Right atrium auricular region (tissue), 2 donors: Measurements from ENCODE around the gene LHFPL2. TPM values are rescaled to one million over a fixed set of nuclear protein-coding genes. Genes with fewer than 3 reads are reported as not detected.

Experiments
- DNase-seq: peaks from one replicate; pipeline ENCODE4 v3.0.0-alpha.2; 2019; ENCODE audit warnings: low spot score
- H3K27ac ChIP-seq, 2 donors: fragments of 200-600 bp; sonication (generic); 1 replicate in 1 of 2; 2 replicates in 1 of 2; pipeline ENCODE4 v1.5.1; 2016 to 2019
- H3K27me3 ChIP-seq, 2 donors: fragments of 200-600 bp; sonication (generic); one replicate each; pipeline versions ENCODE4 v1.5.1 to v1.6.0; 2017 to 2019
- H3K36me3 ChIP-seq: fragments of 200-600 bp; sonication (generic); one replicate; pipeline ENCODE4 v1.5.1; 2016
- H3K4me1 ChIP-seq, 2 donors: fragments of 200-600 bp; sonication (generic); one replicate each; pipeline versions ENCODE4 v1.5.1 to v1.6.0; 2017 to 2019
- H3K4me3 ChIP-seq, 2 donors: fragments of 200-600 bp; sonication (generic); 1 replicate in 1 of 2; 2 replicates in 1 of 2; pipeline ENCODE4 v1.5.1; 2017 to 2019; ENCODE audit warnings: mild to moderate bottlenecking in 1 of 2, moderate library complexity in 1 of 2
- H3K9me3 ChIP-seq, 2 donors: fragments of 200-600 bp; sonication (generic); one replicate each; pipeline ENCODE4 v1.5.1; 2019
- CTCF ChIP-seq, 2 donors: fragments of 200-600 bp; sonication (generic); IDR thresholded peaks; one replicate each; pipeline ENCODE4 v1.5.1; 2019; ENCODE audit warnings: antibody characterized with exemption in 2 of 2
- total RNA-seq, 2 donors: library from RNA; depleted of rRNA; stranded (reverse); fragments of >200 nt; gene quantifications; one replicate each; pipeline ENCODE4 v1.1.0, GENCODE V29; 2016

Gene LHFPL2
- total RNA-seq, 2 donors from 2014 or later = 9.9 to 15.9 TPM

GRCh38 chr5:78512435-78512834, 136.1 kb downstream of the LHFPL2 start:
- no peak for DNase-seq
- Histone ChIP-seq H3K4me1 (peaks cover 0 to 42% of the 10 kb centered on the region in 2 donors), H3K9me3 (no peaks in the 10 kb centered on the region), H3K36me3 (no peaks in the 10 kb centered on the region), H3K4me3 (no peak overlapping the region), H3K27me3 (no peaks in the 10 kb centered on the region), H3K27ac (no peak overlapping the region)
- TF ChIP-seq CTCF (IDR thresholded peaks at IDR 0.05) = no peak

- H3K4me3 ChIP-seq = no peak overlapping the region
- no peak for TF ChIP-seq CTCF (IDR thresholded peaks at IDR 0.05)
- H3K27ac ChIP-seq = peak overlapping the region; percentile 67 to 71
- H3K9me3 ChIP-seq = no peaks in the 10 kb centered on the region
- no peaks in the 10 kb centered on the region for H3K36me3 ChIP-seq
- no peaks in the 10 kb centered on the region for H3K27me3 ChIP-seq
- DNase-seq = no peak
- H3K4me1 ChIP-seq = peaks cover 0 to 47% of the 10 kb centered on the region in 2 donors
These were observed 137.3 kb downstream of the LHFPL2 start for GRCh38 chr5:78511121-78511906.

GRCh38 chr5:78509884-78510769, 138.4 kb downstream of the LHFPL2 start:
- no peaks in the 10 kb centered on the region for H3K9me3 ChIP-seq
- no peaks in the 10 kb centered on the region for H3K27me3 ChIP-seq
- H3K4me3 ChIP-seq = peak overlapping the region; percentile 38 to 48
- H3K36me3 ChIP-seq = no peaks in the 10 kb centered on the region
- peak in 1 of 2 donors; percentile 50 for TF ChIP-seq CTCF (IDR thresholded peaks at IDR 0.05)
- peak overlapping the region; percentile 67 to 71 for H3K27ac ChIP-seq
- peaks cover 0 to 59% of the 10 kb centered on the region in 2 donors for H3K4me1 ChIP-seq
- peak; percentile 74 for DNase-seq

- peak overlapping the region; percentile 67 to 71 for H3K27ac ChIP-seq
- peak overlapping the region; percentile 38 to 48 for H3K4me3 ChIP-seq
- no peaks in the 10 kb centered on the region for H3K9me3 ChIP-seq
- no peak for TF ChIP-seq CTCF (IDR thresholded peaks at IDR 0.05)
- H3K4me1 ChIP-seq = peaks cover 0 to 67% of the 10 kb centered on the region in 2 donors
- H3K36me3 ChIP-seq = no peaks in the 10 kb centered on the region
- DNase-seq = no peak
- H3K27me3 ChIP-seq = no peaks in the 10 kb centered on the region
These were observed 139.3 kb downstream of the LHFPL2 start for GRCh38 chr5:78509145-78509865.

GRCh38 chr5:78508186-78508765, 140.3 kb downstream of the LHFPL2 start:
- H3K4me3 ChIP-seq = peak overlapping the region; percentile 38 to 48
- H3K9me3 ChIP-seq = no peaks in the 10 kb centered on the region
- DNase-seq = no peak
- no peaks in the 10 kb centered on the region for H3K36me3 ChIP-seq
- peak overlapping the region; percentile 27 to 67 for H3K27ac ChIP-seq
- TF ChIP-seq CTCF (IDR thresholded peaks at IDR 0.05) = no peak
- H3K27me3 ChIP-seq = no peaks in the 10 kb centered on the region
- H3K4me1 ChIP-seq = peaks cover 0 to 73% of the 10 kb centered on the region in 2 donors
